ENCODE data around the gene RRAGC.
A peak's percentile ranks its signal among the peaks of the same experiment; 100 is the strongest.

The RRAGC gene

DNA sequence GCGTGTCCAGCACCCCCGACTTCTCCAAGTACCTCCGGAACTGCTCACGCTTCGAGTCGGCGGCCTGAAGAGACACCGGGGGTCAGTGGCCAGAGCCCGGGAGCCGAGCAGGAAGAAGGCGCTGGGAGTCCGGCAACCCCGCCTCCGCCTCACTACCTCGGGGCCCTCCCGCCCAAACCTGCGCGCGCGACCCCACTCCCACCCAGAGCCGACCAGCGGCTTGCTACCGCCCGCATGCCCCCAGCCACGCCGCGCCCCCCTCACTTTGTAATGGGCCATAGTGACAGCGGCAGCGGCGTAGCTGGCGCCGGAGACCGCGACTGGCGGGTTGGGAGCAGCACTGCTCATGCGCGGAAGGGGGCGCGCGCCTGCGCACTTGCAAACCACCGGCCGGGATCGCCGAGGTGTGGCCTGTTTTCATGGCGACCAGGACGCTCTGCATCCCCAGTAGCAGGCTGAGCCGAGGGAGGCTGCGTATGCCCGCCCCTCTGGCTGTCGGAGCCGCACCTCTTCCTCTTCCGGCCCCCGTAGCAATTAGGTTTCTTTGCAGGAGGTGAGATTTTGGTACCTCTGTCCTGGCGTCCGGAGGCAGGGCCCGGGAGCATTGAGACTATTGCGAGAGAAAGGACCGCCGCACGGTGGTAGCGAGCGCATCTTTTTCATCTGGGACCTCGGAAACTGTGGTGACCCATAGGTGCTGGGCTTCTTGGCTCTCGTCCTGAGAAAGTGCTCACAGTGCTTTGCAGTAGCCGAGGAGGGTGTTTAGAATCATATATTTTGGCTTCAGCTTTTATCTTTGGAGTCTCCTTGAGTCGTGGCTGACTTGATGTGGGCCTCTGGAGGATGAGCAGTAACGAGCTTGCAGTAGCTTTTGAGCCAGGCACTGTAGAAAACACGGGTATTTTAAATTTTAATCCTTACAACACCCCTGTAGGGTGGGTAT lies 13.7 kb upstream of the RRAGC start, which contains the start of gene MYCBP:
Gene MYCBP, minus strand, starts transcription at position 322 of the 943 bp plus-strand sequence. Its CDS starts 43 bp downstream, at position 279.
- TF ChIP-seq, protein P1, sequence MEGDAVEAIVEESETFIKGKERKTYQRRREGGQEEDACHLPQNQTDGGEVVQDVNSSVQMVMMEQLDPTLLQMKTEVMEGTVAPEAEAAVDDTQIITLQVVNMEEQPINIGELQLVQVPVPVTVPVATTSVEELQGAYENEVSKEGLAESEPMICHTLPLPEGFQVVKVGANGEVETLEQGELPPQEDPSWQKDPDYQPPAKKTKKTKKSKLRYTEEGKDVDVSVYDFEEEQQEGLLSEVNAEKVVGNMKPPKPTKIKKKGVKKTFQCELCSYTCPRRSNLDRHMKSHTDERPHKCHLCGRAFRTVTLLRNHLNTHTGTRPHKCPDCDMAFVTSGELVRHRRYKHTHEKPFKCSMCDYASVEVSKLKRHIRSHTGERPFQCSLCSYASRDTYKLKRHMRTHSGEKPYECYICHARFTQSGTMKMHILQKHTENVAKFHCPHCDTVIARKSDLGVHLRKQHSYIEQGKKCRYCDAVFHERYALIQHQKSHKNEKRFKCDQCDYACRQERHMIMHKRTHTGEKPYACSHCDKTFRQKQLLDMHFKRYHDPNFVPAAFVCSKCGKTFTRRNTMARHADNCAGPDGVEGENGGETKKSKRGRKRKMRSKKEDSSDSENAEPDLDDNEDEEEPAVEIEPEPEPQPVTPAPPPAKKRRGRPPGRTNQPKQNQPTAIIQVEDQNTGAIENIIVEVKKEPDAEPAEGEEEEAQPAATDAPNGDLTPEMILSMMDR (IDR thresholded peaks at IDR 0.05; ENCODE audit: borderline replicate concordance, insufficient read depth, low read depth, low read length) = no peak
- H3K4me3 ChIP-seq (ENCODE audit: low read depth, low read length) = peak within 1 kb of the TSS; percentile 67

DNA sequence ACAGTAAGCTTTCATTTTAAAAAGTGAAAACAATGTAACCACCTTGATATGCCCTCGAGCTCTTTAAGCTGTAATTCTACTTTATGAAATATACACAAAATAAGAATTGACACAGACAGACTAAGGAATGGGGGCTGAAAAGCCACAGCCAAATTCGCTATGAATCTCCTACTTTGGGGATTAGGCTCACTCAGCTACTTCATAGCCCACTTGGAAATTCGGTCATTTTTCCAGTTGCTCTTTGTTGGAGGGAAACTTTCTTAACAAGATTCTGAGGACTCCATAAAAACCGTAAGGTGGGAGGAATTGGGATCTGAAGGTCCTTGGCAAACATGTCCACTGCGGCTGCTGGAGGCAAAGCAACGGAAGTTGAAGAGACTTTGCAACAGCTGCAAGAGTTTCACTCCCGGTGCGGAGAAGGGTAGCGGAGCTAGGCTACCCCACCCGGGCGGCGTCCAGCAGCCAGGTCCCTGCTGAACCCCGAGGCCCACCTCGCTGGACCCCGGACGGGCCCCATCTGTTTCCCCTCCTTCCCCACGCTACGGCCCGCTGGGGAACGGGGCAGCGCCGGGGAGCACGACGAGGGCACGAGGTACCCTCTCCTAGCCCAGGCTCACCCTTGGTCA lies 12.9 kb upstream of the RRAGC start:
- TF ChIP-seq, protein P1 (IDR thresholded peaks at IDR 0.05; ENCODE audit: borderline replicate concordance, insufficient read depth, low read depth, low read length) = no peak
- H3K4me3 ChIP-seq (ENCODE audit: low read depth, low read length) = peak overlapping the region; percentile 67

DNA sequence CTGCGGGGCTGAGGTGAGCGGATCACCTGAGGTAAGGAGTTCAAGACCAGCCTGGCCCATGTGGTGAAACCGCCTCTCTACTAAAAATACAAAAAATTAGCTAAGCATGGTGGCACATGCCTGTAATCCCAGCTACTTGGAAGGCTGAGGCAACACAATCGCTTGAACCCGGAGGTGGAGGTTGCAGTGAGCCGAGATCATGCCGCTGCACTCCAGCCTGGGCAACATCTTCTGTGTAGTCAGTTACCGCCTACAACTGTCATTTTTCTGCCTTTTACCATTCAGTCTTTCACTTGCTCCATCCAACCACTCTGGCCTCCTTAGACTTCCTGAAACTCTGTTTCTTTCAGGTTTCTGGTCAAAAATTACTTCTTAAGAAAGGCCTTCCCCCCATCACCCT lies 11.4 kb upstream of the RRAGC start:
- TF ChIP-seq, protein P1 (IDR thresholded peaks at IDR 0.05; ENCODE audit: borderline replicate concordance, insufficient read depth, low read depth, low read length) = no peak
- no peak overlapping the region for H3K4me3 ChIP-seq (ENCODE audit: low read depth, low read length)

- TF ChIP-seq, protein P1 (IDR thresholded peaks at IDR 0.05; ENCODE audit: borderline replicate concordance, insufficient read depth, low read depth, low read length) = no peak
- no peak overlapping the region for H3K4me3 ChIP-seq (ENCODE audit: low read depth, low read length)
These were observed 7.6 kb upstream of the RRAGC start for GRCh38 chr1:38867208-38867607.

- H3K4me3 ChIP-seq (ENCODE audit: low read depth, low read length) = no peak overlapping the region
- TF ChIP-seq, protein P1 (IDR thresholded peaks at IDR 0.05; ENCODE audit: borderline replicate concordance, insufficient read depth, low read depth, low read length) = no peak
These were observed 5.6 kb upstream of the RRAGC start for GRCh38 chr1:38865112-38865715.

DNA sequence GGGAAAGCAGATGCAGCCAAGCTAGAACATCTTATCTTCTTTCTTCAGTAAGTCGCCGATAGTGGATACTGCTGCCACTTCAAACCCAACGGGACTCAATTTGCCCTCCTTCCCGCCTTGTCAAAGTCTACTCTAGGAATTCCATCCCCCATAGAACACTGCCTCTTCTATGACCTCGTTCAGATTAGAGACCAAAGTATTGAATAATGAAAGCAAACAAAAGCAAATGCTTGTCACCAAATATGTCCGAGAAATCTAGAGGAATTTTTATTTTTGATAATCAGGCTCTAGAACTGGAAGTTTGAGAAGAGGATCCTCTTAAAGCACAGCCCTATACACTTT lies 853 bp upstream of the RRAGC start:
- peak overlapping the region; percentile 77 for H3K4me3 ChIP-seq (ENCODE audit: low read depth, low read length)
- TF ChIP-seq, protein P1 (IDR thresholded peaks at IDR 0.05; ENCODE audit: borderline replicate concordance, insufficient read depth, low read depth, low read length) = no peak
